Activated T-cell treated with anti-CD3 and anti-CD28 coated beads, Interleukin-2, amount 50 U/mL, for 1 hour (primary cell): ENCODE data around the gene GPSM1.
"Not testable (repeated sequence)": the region's sequence is repeated elsewhere in the genome, so short reads cannot be mapped to it uniquely, and the experiment has no call there.

Source experiments
- DNase-seq: peaks from one replicate; pipeline ENCODE4 v3.0.0-alpha.2; 2020

The GPSM1 gene

GRCh38 chr9:136319244-136319643 lies 8.1 kb upstream of the GPSM1 start:
- DNase-seq = not testable (repeated sequence)

- DNase-seq = not testable (repeated sequence)
These were observed 7.4 kb upstream of the GPSM1 start for GRCh38 chr9:136319955-136320354.

GRCh38 chr9:136320972-136321371 lies 6.4 kb upstream of the GPSM1 start:
- not testable (repeated sequence) for DNase-seq

GRCh38 chr9:136321561-136321960 lies 5.8 kb upstream of the GPSM1 start:
- no peak for DNase-seq

- DNase-seq = no peak
These were observed 4.5 kb upstream of the GPSM1 start for GRCh38 chr9:136322756-136323330.

- DNase-seq = no peak
These were observed 4.0 kb upstream of the GPSM1 start for GRCh38 chr9:136323371-136323789.

GRCh38 chr9:136324501-136325300 lies 2.6 kb upstream of the GPSM1 start:
- DNase-seq = no peak

GRCh38 chr9:136325358-136325757 lies 2.0 kb upstream of the GPSM1 start:
- DNase-seq = no peak

- DNase-seq = no peak
These were observed 1.1 kb upstream of the GPSM1 start for GRCh38 chr9:136326061-136326760.

GRCh38 chr9:136326761-136327303 lies 507 bp upstream of the GPSM1 start:
- no peak for DNase-seq

- DNase-seq = peak; percentile 36
These were observed 777 bp downstream of the GPSM1 start for GRCh38 chr9:136328011-136328621.

GRCh38 chr9:136328622-136329041 lies 1.3 kb downstream of the GPSM1 start:
- DNase-seq = no peak

GRCh38 chr9:136329211-136329627 lies 1.9 kb downstream of the GPSM1 start:
- DNase-seq = no peak

- DNase-seq = no peak
These were observed 2.5 kb downstream of the GPSM1 start for GRCh38 chr9:136329636-136330405.

GRCh38 chr9:136330406-136330990 lies 3.2 kb downstream of the GPSM1 start:
- no peak for DNase-seq

- no peak for DNase-seq
These were observed 3.7 kb downstream of the GPSM1 start for GRCh38 chr9:136331030-136331429.

- DNase-seq = no peak
These were observed 4.5 kb downstream of the GPSM1 start for GRCh38 chr9:136331556-136332481.

GRCh38 chr9:136332482-136332983 lies 5.2 kb downstream of the GPSM1 start:
- DNase-seq = no peak

- no peak for DNase-seq
These were observed 5.7 kb downstream of the GPSM1 start for GRCh38 chr9:136333045-136333444.

GRCh38 chr9:136333486-136333885 lies 6.1 kb downstream of the GPSM1 start:
- DNase-seq = no peak

GRCh38 chr9:136334541-136334940 lies 7.2 kb downstream of the GPSM1 start:
- DNase-seq = no peak
